HG03025 (cell line): ENCODE results near the gene CHL1.

Source experiments
- ATAC-seq: cut with Tn5 transposase; IDR thresholded peaks from one replicate; pipeline ENCODE4 v1.9.1; 2021; ENCODE audit warnings: mild to moderate bottlenecking, moderate library complexity; ENCODE audit not compliant: unreplicated experiment, low FRiP score

CHL1 gene

GRCh38 chr3:377158-377561 lies 180.6 kb downstream of the CHL1 start:
- ATAC-seq: no peak

GRCh38 chr3:380801-381200 lies 184.2 kb downstream of the CHL1 start:
- ATAC-seq: no peak

- ATAC-seq: no peak
These were observed 188.6 kb downstream of the CHL1 start for GRCh38 chr3:385151-385550.

GRCh38 chr3:394775-395174 lies 198.2 kb downstream of the CHL1 start:
- no peak for ATAC-seq

- ATAC-seq: no peak
These were observed 199.7 kb downstream of the CHL1 start for GRCh38 chr3:396293-396692.

GRCh38 chr3:399647-400046 lies 203.1 kb downstream of the CHL1 start:
- ATAC-seq: no peak

- ATAC-seq: no peak
These were observed 207.3 kb downstream of the CHL1 start for GRCh38 chr3:403826-404225.

- ATAC-seq: no peak
These were observed 212.4 kb downstream of the CHL1 start for GRCh38 chr3:409011-409410.

GRCh38 chr3:411226-411625 lies 214.7 kb downstream of the CHL1 start:
- no peak for ATAC-seq

GRCh38 chr3:414063-414462 lies 217.5 kb downstream of the CHL1 start:
- ATAC-seq: no peak

GRCh38 chr3:418239-418929 lies 221.8 kb downstream of the CHL1 start:
- no peak for ATAC-seq

- ATAC-seq: peak; percentile 71
These were observed 224.0 kb downstream of the CHL1 start for GRCh38 chr3:420584-420983.

- ATAC-seq: no peak
These were observed 228.5 kb downstream of the CHL1 start for GRCh38 chr3:425079-425478.

- no peak for ATAC-seq
These were observed 229.5 kb downstream of the CHL1 start for GRCh38 chr3:426072-426471.

- ATAC-seq: no peak
These were observed 230.6 kb downstream of the CHL1 start for GRCh38 chr3:427128-427527.

GRCh38 chr3:430186-430585 lies 233.6 kb downstream of the CHL1 start:
- no peak for ATAC-seq

- ATAC-seq: no peak
These were observed 238.6 kb downstream of the CHL1 start for GRCh38 chr3:435161-435560.

GRCh38 chr3:436053-436452 lies 239.5 kb downstream of the CHL1 start:
- ATAC-seq: no peak

GRCh38 chr3:440826-441225 lies 244.3 kb downstream of the CHL1 start:
- ATAC-seq: no peak

- no peak for ATAC-seq
These were observed 249.4 kb downstream of the CHL1 start for GRCh38 chr3:445960-446359.

- no peak for ATAC-seq
These were observed 251.1 kb downstream of the CHL1 start for GRCh38 chr3:447671-448070.

GRCh38 chr3:449711-450110 lies 253.1 kb downstream of the CHL1 start:
- no peak for ATAC-seq

- no peak for ATAC-seq
These were observed 255.7 kb downstream of the CHL1 start for GRCh38 chr3:452221-452620.
